H9 (cell line): ENCODE measurements around the gene CDK15. TPM values are rescaled to one million over a fixed set of nuclear protein-coding genes. Genes with fewer than 3 reads are reported as not detected.
A peak's percentile ranks its signal among the peaks of the same experiment; 100 is the strongest.

ENCODE experiments used
- DNase-seq: peaks from one replicate; pipeline ENCODE4 v3.0.0-alpha.2; 2017
- H2AFZ ChIP-seq: one replicate; pipeline ENCODE4 v1.6.1; 2013; ENCODE audit warnings: mild to moderate bottlenecking, low read length, control low read depth, moderate library complexity
- H2AK5ac ChIP-seq: 2 replicates; pipeline ENCODE4 v1.6.1; 2013; ENCODE audit warnings: low read length, control low read depth, mixed read lengths; ENCODE audit not compliant: insufficient read length
- H2BK120ac ChIP-seq: one replicate; pipeline ENCODE4 v1.6.1; 2013; ENCODE audit warnings: low read depth, mild to moderate bottlenecking, low read length, control low read depth, inconsistent platforms; ENCODE audit not compliant: poor library complexity, severe bottlenecking
- H2BK12ac ChIP-seq: 2 replicates; pipeline ENCODE4 v1.6.1; 2013; ENCODE audit warnings: low read length, control low read depth, mixed read lengths, low read depth; ENCODE audit not compliant: insufficient read length
- H2BK15ac ChIP-seq: 2 replicates; pipeline ENCODE4 v1.6.1; 2013; ENCODE audit warnings: low read depth, low read length, control low read depth
- H2BK20ac ChIP-seq: one replicate; pipeline ENCODE4 v1.6.1; 2013; ENCODE audit warnings: low read depth, mild to moderate bottlenecking, low read length, control low read depth, inconsistent platforms; ENCODE audit not compliant: poor library complexity, severe bottlenecking
- H2BK5ac ChIP-seq: 2 replicates; pipeline ENCODE4 v1.6.1; 2013; ENCODE audit warnings: low read length, control low read depth, mixed read lengths; ENCODE audit not compliant: insufficient read length
- H3K14ac ChIP-seq: 2 replicates; pipeline ENCODE4 v1.6.1; 2013; ENCODE audit warnings: low read length, control low read depth; ENCODE audit not compliant: insufficient read depth
- H3K18ac ChIP-seq: 2 replicates; pipeline ENCODE4 v1.6.1; 2013; ENCODE audit warnings: low read depth, mild to moderate bottlenecking, mixed read lengths, low read length, control low read depth; ENCODE audit not compliant: insufficient read length
- H3K23ac ChIP-seq: 2 replicates; pipeline ENCODE4 v1.6.1; 2013; ENCODE audit warnings: low read length, control low read depth, mixed read lengths, low read depth; ENCODE audit not compliant: insufficient read length
- H3K23me2 ChIP-seq: 2 replicates; pipeline ENCODE4 v1.6.1; 2013; ENCODE audit warnings: low read depth, mild to moderate bottlenecking, mixed read lengths, low read length, control low read depth; ENCODE audit not compliant: insufficient read length, poor library complexity, severe bottlenecking
- H3K27ac ChIP-seq: 2 replicates; pipeline ENCODE4 v1.5.1; 2013; ENCODE audit warnings: low read length, control low read depth, mixed read lengths, low read depth; ENCODE audit not compliant: insufficient read length
- H3K27me3 ChIP-seq: 2 replicates; pipeline ENCODE4 v1.6.1; 2013; ENCODE audit warnings: low read length, control low read depth, inconsistent platforms; ENCODE audit not compliant: insufficient read depth
- H3K4ac ChIP-seq: 2 replicates; pipeline ENCODE4 v1.6.1; 2013; ENCODE audit warnings: low read depth, mild to moderate bottlenecking, control low read depth, inconsistent platforms, low read length, moderate library complexity
- H3K4me1 ChIP-seq: 2 replicates; pipeline ENCODE4 v1.6.1; 2013; ENCODE audit warnings: low read length, control low read depth, inconsistent platforms; ENCODE audit not compliant: insufficient read depth
- H3K4me2 ChIP-seq: 2 replicates; pipeline ENCODE4 v1.6.1; 2013; ENCODE audit warnings: low read length, control low read depth, mixed read lengths; ENCODE audit not compliant: insufficient read length, insufficient read depth
- H3K56ac ChIP-seq: 2 replicates; pipeline ENCODE4 v1.6.1; 2013; ENCODE audit warnings: low read depth, mild to moderate bottlenecking, mixed read lengths, low read length, control low read depth; ENCODE audit not compliant: insufficient read length
- H3K79me1 ChIP-seq: 2 replicates; pipeline ENCODE4 v1.6.1; 2013; ENCODE audit warnings: low read depth, mild to moderate bottlenecking, moderate library complexity, low read length, control low read depth, inconsistent platforms; ENCODE audit not compliant: insufficient read depth, poor library complexity, severe bottlenecking
- H3K79me2 ChIP-seq: 2 replicates; pipeline ENCODE4 v1.6.1; 2013; ENCODE audit warnings: low read length, control low read depth, inconsistent platforms; ENCODE audit not compliant: insufficient read depth
- H3K9ac ChIP-seq: 2 replicates; pipeline ENCODE4 v1.6.1; 2013; ENCODE audit warnings: low read length, control low read depth, mixed read lengths; ENCODE audit not compliant: insufficient read length; ENCODE audit errors: extremely low read depth
- H3K9me3 ChIP-seq: one replicate; pipeline ENCODE4 v1.6.1; 2013; ENCODE audit warnings: low read depth, low read length, inconsistent platforms; ENCODE audit not compliant: control insufficient read depth
- H3T11ph ChIP-seq: one replicate; pipeline ENCODE4 v1.6.1; 2013; ENCODE audit warnings: mild to moderate bottlenecking, low read length, control low read depth, inconsistent platforms
- H4K20me1 ChIP-seq: one replicate; pipeline ENCODE4 v1.6.1; 2013; ENCODE audit not compliant: control insufficient read depth, insufficient read length, insufficient read depth
- H4K5ac ChIP-seq: 2 replicates; pipeline ENCODE4 v1.6.1; 2013; ENCODE audit warnings: low read depth, mild to moderate bottlenecking, mixed read lengths, low read length, control low read depth; ENCODE audit not compliant: insufficient read length
- H4K8ac ChIP-seq: replicated peaks from 2 replicates; pipeline ENCODE4 v1.6.1; 2013; ENCODE audit warnings: low read length, control low read depth, mixed read lengths, low read depth; ENCODE audit not compliant: insufficient read length
- H4K91ac ChIP-seq: 2 replicates; pipeline ENCODE4 v1.6.1; 2013; ENCODE audit warnings: low read depth, mild to moderate bottlenecking, moderate library complexity, mixed read lengths, low read length, control low read depth; ENCODE audit not compliant: insufficient read length
- H3K27ac Mint-ChIP-seq, 3 experiments: 2 replicates in 2 of 3; 3 replicates in 1 of 3; pipeline ENCODE4 v1.8.0; 2020 to 2021; ENCODE audit warnings: mixed read lengths in 3 of 3, mild to moderate bottlenecking in 1 of 3, moderate library complexity in 1 of 3
- H3K27me3 Mint-ChIP-seq: 2 replicates; pipeline ENCODE4 v1.8.0; 2021; ENCODE audit warnings: low read depth, mild to moderate bottlenecking, moderate library complexity, mixed read lengths
- H3K36me3 Mint-ChIP-seq, 3 experiments: 2 replicates in 2 of 3; 3 replicates in 1 of 3; pipeline ENCODE4 v1.8.0; 2020 to 2021; ENCODE audit warnings: low read depth in 3 of 3, mixed read lengths in 3 of 3; ENCODE audit not compliant: insufficient read depth in 1 of 3
- H3K4me1 Mint-ChIP-seq, 2 experiments: 2 replicates each; pipeline ENCODE4 v1.8.0; 2020; ENCODE audit warnings: mixed read lengths in 2 of 2
- H3K4me3 Mint-ChIP-seq, 2 experiments: 2 replicates in 1 of 2; 3 replicates in 1 of 2; pipeline ENCODE4 v1.8.0; 2020 to 2021; ENCODE audit warnings: mild to moderate bottlenecking in 2 of 2, mixed read lengths in 2 of 2, moderate library complexity in 1 of 2
- H3K9me3 Mint-ChIP-seq, 2 experiments: 2 replicates in 1 of 2; 3 replicates in 1 of 2; pipeline ENCODE4 v1.8.0; 2020; ENCODE audit warnings: mild to moderate bottlenecking in 2 of 2, mixed read lengths in 2 of 2, moderate library complexity in 1 of 2
- CTCF ChIP-seq: fragments of 200-600 bp; sonication (generic); conservative IDR thresholded peaks from 3 replicates; pipeline ENCODE4 v1.8.0; 2021; ENCODE audit warnings: antibody characterized with exemption, mild to moderate bottlenecking
- WGBS: extraction: QIAGEN DNeasy Blood & Tissue Kit; methylation state at CpG from one replicate; pipeline ENCODE4 v1.1.7; 2013; ENCODE audit warnings: missing lambda C conversion rate, low lambda C conversion rate, mixed read lengths; ENCODE audit not compliant: insufficient read length; ENCODE audit errors: extremely low coverage; 5-methylcytosine and 5-hydroxymethylcytosine counted together
- total RNA-seq: library from RNA; stranded (reverse); gene quantifications from 2 replicates; pipeline ENCODE4 v1.2.1, GENCODE V29; 2021

The CDK15 gene
- total RNA-seq, 1 experiment from 2014 or later, result not detected

- Histone ChIP-seq H3K27me3 (no peaks in the 10 kb centered on the region), H2BK5ac (no peak overlapping the region), H3K4me2 (no peak overlapping the region), H4K5ac (no peak overlapping the region), H2AFZ (no peak overlapping the region), H3K56ac (no peak overlapping the region), H3K14ac (no peak overlapping the region), H3T11ph (peak overlapping the region; percentile 17), H2AK5ac (no peak overlapping the region), H3K23ac (no peak overlapping the region), H4K8ac (no peak overlapping the region), H4K91ac (no peak overlapping the region), H3K18ac (no peak overlapping the region), H2BK15ac (no peak overlapping the region), H3K79me2 (no peaks in the 10 kb centered on the region), H3K23me2 (no peaks in the 10 kb centered on the region), H3K4me1 (no peaks in the 10 kb centered on the region), H3K4ac (no peak overlapping the region), H3K27ac (no peak overlapping the region), H3K9me3 (no peaks in the 10 kb centered on the region), H4K20me1 (no peaks in the 10 kb centered on the region), H2BK20ac (no peak overlapping the region), H2BK12ac (no peak overlapping the region), H2BK120ac (no peak overlapping the region), H3K79me1 (no peaks in the 10 kb centered on the region), H3K9ac (no peak overlapping the region)
- TF ChIP-seq CTCF, result no peak
- peaks cover 8 to 13% of the 10 kb centered on the region in 2 experiments for H3K9me3 Mint-ChIP-seq
- no peak for DNase-seq
- peaks cover 0 to 10% (median 7%) of the 10 kb centered on the region in 3 experiments; a peak in 4 of 7 replicates for H3K36me3 Mint-ChIP-seq
- WGBS, result no CpG with 5 or more reads among the region's 9 CpGs
- no peak overlapping the region for H3K27ac Mint-ChIP-seq
- no peak overlapping the region for H3K4me3 Mint-ChIP-seq
- H3K27me3 Mint-ChIP-seq, result no peaks in the 10 kb centered on the region; the same call in 1 of the 2 replicates
- H3K4me1 Mint-ChIP-seq, result peaks cover 0 to 6% of the 10 kb centered on the region in 2 experiments; a peak in 2 of 4 replicates
These were observed 7.8 kb downstream of the CDK15 start for GRCh38 chr2:201813996-201814760.
